NCI-H1930 (cell line): ENCODE data around the gene DDAH1.
A peak's percentile ranks its signal among the peaks of the same experiment; 100 is the strongest.
"Not testable (repeated sequence)": the region's sequence is repeated elsewhere in the genome, so short reads cannot be mapped to it uniquely, and the experiment has no call there.

Experiments
- DNase-seq, 2 experiments: peaks; one replicate each; lab custom pipeline; 2025; lab: John Stamatoyannopoulos, UW

Gene DDAH1

DNA sequence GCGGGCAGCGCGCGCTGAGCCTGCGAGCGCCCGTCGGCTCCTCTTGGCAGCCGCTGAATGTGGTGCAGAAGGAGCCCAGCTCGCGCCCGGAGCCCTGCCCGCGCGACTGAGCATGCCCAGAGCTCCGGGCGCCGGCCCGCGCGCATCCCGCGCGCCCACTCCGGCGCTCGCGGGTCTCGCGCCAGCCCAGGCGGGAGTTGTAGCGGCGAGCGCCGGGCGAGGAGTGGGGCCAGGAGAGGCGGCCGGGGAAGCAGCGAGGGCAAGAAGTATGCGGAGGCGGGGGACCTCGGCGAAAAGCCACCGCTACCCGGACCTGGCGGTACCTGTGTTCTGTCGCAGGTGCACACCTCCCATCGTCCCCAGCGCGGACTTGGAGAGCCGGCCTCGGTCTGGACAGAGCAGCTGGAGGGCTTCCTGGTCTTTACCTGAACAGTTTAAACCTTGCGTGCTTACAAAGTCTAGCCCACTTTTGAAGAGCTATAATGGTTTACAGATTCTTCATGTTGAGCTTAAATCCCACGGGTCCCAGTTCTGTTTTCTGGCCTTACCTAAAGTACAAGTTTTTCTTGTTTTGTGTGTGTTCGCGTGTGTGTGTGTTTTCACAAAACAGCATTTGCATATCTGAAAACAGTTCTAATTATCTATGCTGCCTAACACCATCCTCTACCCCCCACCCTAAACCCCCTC lies at the start of gene DDAH1:
Gene DDAH1, minus strand, starts transcription at position 61 of the 687 bp plus-strand sequence. CDS start 114 bp downstream, outside the sequence.
- DNase-seq: peak; percentile 32 to 64

DNA sequence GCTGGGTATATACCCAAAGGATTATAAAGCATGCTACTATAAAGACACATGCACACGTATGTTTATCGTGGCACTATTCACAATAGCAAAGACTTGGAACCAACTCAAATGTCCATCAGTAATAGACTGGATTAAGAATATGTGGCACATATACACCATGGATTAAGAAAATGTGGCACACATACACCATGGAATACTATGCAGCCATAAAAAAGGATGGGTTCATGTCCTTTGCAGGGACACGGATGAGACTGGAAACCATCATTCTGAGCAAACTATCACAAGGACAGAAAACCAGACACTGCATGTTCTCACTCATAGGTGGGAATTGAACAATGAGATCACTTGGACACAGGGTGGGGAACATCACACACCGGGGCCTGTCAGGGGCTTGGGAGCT lies 49.0 kb upstream of the DDAH1 start:
- not testable (repeated sequence) for DNase-seq

DNA sequence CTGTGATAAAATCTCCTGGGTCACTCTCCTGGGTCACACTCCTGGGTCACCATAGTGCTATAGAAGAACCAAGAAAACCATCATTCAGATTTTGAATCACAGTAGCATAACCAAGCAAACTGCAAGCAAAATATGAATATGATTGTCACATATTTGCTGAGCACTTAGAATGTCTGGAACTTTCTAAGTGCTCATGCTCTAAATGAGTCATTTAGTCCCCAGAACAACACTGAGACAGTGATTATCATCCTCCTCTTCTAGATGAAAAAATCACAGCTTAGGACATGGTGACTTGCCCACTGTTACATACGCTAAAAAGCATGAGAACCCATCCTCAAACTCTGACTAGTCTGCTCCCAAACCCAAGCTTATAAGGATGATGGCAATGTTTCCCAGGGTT lies 39.5 kb upstream of the DDAH1 start:
- no peak for DNase-seq

DNA sequence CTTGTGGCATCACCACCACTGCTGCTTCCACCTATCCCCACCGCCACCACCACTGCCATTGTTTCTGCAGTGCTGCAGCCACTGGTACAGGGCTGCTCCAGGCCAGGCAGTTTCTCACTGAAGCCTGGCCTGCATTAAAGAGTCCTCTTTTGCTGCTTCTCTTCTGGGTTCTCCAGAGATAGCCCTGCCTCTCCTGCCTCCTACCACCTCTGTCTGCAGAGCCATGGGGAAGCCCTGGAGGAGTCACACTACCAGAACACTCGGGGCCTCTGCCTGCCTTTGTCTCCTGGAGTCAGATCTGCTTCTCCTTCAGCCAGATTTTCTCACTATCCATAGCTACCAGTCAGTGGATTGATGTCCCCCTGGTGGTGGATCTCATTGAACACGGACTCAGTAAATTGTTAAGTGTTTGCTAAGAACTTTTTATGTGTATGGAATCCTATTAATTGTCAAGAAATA lies 37.7 kb upstream of the DDAH1 start:
- no peak for DNase-seq

DNA sequence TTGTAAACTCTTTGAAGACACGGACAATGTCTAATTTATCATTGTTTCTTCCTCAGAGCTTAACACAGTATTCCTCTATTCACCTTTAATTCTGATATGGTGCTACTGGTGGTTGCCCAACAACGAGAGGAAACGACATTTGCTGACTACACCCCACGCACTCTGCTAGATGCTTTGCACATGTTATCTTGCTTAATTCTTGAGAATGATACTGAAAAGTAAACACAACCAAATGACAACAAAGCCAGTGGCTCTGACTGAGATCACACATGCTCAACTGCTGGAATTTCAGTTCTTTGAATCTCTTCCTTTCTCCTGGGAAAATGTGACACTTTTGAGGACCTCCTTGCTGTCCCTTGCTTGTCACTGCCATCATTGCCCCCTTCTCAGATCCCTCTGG lies 37.2 kb upstream of the DDAH1 start:
- DNase-seq: no peak

DNA sequence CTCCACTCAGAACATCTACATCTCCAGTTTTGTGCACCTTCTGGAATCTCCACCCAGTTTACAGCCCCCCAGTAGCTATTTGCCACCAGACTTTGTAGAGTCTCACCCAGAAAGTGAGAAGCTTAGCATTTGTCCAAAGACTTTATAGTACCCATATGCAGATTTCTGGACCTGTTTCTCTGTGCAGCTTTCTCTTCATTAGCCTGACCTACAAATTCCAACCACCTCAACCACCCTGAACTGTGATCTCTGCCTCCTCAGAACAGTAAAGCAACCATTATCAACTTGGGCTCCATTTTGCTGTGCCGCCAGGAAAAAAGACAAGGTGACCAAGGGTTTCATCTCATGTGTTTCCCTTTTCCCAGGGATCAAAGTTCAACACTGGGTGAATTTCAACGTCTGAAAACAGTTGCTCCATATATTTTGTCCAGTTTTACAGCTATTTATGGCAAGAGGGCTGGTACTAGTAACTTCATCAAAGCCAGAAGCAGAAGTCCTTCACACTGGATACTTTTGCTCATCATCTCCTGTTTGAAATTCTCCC lies 36.5 kb upstream of the DDAH1 start:
- DNase-seq: no peak

DNA sequence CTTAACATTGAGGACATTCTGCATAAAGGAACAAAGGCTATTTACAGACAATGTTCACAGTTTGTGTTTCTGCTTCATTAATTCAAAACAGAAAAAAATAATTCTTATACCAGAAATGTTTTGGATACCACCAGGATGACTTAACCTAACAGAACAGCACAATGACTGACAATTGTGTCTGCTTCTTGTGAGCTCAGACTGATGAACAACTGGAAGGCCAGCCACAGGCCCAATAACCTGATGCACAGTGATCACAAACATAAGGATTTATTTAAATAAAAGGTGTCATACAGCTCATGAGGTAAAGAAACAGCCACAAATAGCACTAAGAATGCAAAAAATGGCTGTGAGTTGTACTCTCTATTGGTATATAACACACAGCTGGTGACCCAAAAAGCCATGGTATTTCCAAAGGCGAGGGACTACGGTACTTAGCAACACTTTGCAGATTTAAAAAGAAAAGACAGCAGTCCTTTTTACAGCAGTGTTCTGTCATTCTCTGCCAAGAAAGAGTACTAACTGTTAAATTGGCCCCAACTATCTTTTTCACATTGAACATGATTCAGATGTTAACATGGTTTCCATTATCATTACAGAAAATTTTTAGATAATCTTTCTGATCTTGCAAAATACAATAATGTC lies 32.1 kb upstream of the DDAH1 start:
- DNase-seq: no peak

DNA sequence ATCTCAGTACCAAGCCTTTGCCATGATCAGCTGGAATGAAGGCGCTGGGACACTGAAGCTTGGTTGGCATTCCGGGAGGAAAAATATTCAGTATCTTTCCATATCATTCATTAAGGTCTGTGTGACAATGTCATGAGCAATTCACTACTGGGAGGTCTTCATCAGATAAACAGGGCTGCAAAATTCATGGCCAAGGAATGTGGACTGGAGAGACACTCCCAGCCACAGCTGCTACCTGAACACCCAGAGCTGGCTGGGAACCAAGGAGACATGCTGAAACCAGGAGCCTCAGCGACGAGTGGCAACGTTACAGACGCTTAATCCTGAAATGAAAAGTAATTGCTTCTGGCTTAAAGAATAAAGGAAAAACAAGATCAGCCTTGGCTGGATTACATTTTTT lies 30.6 kb upstream of the DDAH1 start:
- no peak for DNase-seq

DNA sequence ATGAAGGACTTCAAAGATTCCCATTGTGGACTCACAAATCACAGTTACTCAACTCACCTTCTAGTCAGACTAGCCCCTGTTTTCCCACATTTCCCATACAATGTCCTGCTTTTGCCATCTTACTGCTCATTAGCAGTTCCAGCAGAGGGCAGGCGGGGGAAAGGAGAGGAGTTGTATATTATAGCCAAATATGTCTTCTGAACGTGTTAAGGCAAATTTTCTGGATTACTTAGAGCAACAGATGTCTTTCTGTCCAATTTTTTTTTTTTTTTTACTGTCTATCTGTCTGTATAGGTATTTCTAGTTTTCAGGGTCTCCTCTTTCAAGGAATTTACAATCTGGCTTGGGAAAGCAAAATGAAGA lies 29.9 kb upstream of the DDAH1 start:
- no peak for DNase-seq

DNA sequence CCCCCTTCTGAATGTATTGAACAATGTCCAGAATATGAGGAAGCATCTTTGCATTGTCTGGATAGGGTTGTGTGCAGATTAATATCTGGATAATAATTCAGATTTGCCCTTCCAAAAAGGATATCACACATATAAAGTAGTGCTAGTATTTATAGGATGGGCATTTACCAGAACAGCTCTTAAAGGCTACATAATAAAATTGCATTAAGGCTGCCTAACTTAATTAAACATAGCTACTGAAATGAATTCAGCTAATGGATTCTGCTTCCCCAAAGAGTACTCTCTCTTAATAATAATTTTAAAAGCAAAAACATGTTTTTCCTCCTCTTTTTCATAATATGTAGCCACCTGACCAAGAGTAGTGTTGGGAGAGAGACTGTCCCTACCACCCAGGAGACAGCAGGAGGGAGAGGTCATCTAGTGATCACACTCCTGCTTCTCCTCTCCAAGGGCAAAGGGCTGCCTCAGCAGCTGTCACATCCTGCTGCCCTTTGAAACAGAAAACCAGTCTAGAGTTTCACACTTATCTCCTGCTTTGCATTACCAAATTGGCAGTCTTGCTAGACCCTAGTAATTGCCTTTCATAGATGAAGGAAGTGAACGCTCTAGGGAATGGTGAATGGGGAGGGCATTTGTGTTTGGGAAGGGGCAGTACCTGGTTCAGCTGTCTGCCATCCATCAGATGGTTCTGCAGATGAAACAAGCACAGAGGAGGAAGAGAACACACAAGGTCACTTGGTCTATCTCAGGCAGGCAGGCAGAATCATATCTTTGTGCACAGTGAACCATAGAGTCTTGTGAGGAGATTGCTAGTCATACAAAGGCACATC lies 29.3 kb upstream of the DDAH1 start:
- DNase-seq: no peak

DNA sequence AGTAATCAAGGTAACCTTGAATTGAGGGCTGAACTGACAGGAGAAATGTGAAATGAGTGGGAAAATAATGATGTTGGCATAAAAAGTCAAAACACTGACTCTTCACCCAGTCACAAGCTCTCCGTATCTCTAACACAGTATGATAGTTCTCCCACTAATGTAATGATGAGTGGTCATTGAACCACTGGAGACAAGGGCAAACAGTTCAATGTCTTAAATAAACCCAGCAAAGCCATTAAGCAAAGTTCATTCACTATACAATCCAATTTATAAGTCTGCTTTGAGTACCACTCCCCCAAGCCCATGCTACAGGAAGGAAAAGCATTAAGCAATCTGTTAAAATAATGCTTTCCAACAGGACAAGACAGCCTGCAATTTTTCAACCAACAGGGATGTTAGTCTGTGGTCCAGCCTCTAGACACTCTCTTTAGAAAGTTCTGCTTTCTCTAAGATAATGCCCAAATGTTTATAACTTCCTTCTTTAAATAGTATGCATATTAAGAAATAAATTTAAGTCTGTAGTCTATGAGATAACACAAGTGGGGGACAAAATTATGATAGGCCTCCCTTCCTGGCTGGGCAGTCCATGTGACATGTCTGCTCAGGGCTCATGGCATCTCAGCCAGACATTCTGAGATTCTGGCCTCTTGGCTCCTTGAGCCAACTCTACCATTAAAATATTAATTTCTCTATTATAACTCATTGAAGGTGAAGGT lies 25.5 kb upstream of the DDAH1 start:
- DNase-seq: no peak

DNA sequence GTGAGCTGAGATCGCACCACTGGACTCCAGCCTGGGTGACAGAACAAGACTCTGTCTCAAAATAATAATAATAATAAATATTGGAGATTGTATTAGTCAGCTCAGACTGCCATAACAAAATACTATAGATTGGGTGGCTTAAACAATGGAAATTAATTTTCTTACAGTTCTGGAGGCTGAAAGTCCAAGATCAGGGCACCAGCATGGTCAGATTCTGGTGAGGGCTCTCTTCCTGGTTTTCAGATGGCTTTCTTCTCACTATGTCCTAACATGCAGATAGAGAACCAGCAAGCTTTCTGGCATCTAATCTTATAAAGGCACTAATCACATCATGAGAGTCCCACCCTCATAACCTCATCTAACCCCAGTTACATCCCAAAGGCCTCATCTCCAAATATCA lies 23.2 kb upstream of the DDAH1 start:
- DNase-seq: no peak

DNA sequence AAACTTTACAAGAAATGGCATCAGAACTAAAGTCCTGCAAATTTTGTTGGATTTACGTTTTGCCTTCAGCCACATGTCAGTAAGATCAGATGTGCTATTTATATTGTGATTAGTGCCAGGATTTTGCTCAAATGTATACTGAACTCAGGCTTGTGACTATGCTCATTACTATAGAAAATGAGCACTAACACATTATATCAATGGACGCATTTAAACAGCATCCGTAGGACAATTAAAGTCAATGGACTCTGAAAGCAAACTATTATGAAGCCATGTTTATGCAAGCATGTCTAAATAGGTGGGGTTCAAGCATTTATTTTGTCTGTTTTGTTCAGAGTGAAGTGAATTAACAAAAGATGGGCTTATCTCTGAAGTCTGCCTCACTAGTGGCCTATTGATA lies 20.6 kb upstream of the DDAH1 start:
- no peak for DNase-seq

DNA sequence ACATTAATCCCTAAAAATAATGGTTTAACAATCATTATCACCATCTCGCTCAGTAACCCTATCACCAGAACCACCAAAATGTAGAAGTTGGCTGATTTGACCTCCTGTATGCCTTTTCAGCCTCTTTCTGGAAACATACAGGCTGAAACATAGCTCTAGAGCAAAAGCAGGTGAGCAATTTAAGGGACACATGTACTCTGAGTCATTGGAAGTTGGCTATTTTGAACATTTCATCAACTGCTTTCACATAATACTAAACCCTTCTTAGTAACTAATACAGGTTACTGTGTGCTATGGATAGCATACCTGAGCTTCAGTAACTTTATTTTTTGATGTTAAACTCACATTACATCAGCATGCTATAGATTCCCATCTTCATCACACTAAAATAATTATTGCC lies 19.8 kb upstream of the DDAH1 start:
- no peak for DNase-seq

DNA sequence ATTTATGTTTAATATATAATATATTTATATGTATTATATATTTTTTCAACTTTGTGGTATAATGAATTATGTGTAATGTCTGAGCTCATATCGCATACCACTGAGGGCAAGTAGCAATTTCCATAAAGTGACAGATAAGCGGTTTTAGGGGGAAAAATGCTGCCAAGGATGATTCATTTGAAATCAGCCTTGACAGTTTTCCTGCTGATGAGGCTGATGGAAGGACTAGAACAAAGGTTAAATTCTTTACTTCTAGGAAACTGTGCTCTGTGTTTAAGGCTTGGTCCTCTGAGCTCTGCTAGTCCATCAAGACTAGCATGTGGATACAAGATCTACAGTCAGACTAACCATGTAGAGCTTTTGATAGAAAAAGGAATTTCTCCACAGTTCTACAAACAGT lies 19.3 kb upstream of the DDAH1 start:
- DNase-seq: no peak

DNA sequence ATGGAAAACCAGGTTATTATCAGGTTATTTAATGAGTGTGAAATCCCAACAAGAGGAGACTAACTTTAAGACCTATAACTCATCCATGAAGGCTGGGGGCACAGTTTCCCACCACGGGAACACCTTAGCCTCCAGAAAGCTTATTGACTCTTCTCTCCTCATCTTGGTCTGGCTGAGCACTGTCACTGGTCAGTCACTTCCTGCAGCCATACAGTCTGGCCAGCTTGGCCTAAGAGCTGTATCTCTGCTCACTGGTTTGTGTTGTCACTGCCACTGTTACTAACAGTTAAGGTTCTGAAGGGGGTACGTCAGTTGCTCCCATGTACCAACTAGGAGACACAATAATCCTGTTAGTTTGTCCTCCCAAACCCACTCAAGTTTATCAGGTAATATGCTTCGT lies 16.7 kb upstream of the DDAH1 start:
- no peak for DNase-seq

DNA sequence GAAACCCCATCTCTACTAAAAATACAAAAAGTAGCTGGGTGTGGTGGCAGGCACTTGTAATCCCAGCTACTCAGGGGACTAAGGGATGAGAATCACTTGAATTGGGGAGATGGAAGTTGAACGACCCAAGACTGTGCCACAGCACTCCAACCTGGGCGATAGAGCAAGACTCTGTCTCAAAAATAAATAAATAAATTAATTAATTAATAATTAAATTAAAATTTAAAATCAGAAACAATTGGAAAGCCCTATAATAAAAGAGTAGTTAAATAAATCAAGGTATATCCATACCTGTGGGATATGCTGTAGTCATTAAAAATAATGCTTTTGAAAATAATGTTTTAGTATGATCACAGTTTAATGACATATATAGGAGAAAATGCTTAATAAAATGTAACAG lies 15.6 kb upstream of the DDAH1 start:
- no peak for DNase-seq

DNA sequence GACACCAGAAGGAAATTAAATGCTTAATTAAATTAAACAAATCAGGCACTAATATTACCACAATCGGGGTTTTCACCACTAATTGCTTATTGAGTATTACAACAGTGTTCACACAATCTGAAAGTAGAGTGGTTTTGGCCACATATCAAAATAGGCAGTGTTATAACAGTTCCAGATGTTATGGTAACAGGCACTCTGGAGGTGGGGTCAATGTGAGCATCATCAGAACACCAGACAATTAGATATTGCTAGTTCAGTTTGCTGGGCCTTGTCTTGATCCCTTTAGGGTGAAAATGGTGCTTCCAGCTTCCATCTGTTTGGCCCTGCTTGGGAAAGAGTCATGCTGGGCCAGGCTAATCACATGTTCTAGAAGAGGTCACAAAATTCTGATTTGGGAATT lies 14.5 kb upstream of the DDAH1 start:
- no peak for DNase-seq

DNA sequence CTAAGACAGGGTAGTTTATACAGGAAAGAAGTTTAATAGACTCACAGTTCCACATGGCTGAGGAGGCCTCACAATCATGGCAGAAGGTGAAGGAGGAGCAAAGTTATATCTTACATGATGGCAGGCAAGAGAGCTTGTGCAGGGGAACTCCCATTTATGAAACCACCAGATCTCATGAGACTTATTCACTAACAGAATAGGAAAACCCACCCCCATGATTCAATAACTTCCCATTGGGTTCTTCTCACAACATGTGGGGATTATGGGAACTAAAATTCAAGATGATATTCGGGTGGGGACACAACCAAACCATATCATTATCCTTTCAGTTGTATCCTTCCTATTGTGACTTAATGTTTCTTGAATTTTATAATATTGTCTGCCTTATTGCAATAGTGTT lies 13.4 kb upstream of the DDAH1 start:
- no peak for DNase-seq

DNA sequence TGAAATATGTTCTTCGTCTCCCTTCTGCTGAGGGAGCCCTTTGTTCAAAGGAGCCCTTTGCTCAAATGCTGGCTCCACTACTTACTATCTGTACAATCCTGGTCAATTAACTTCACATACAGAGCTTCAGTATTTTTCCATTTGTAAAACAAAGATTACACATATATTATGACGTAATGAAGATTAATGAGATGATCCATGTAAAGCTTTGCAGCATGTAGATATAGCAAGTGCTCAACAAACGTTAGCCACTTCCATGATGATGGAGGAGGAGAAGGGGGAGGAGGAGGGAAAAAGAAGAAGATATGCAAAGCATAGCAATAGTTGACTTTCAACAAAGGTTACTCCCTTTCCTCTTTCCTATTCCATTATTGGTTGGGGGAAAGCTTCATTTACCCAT lies 10.1 kb upstream of the DDAH1 start:
- DNase-seq: no peak

DNA sequence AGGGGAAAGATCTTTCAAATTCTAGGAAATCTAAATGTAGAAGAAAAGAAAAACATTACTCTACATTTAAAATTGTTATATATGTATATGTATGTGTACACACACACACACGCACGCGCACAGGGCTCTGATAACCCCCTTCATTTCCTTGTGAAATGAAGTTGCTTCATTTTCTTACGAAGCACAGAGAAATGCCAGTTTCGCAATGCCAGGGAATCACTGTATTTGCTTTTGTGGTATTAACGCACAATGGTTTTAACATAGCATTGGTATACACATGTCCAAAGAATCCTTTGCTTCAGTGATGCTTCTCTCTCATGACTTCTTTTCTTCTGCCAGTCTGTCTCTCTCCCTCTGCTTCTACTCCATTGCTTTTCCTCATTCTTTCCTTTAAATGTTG lies 8.4 kb upstream of the DDAH1 start:
- no peak for DNase-seq

DNA sequence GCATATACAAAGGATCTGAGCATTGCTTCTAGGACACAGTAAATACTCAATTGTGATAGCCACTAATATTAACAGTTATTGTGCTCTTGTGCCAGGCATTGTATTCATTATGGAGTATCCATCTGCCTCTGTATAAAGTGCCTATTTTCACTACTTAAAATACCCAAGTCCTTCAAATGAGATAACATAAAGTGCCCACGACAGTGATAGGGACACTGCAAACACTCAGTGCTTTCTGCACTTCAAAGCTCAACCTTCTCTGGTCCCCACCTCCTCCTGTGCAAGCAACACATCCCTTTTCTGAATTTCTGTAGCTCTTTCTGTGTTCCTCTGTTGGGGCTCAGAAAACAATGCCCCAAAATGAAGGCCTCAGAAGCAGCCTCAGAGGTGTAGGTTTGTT lies 6.6 kb upstream of the DDAH1 start:
- DNase-seq: no peak
